ENCODE data around the gene PLCB1. TPM values are rescaled to one million over a fixed set of nuclear protein-coding genes. Genes with fewer than 3 reads are reported as not detected.
"Not testable (repeated sequence)": the region's sequence is repeated elsewhere in the genome, so short reads cannot be mapped to it uniquely, and the experiment has no call there.

PLCB1 gene
- total and polyA plus RNA-seq, 2 of the 4 experiments (the other 2 are of a cell fraction): 5.6 to 16.1 TPM

GRCh38 chr20:8600910-8601541 is 469.0 kb downstream of the PLCB1 start:
- BruUV-seq (replicated peaks); H2AFZ ChIP-seq (replicated peaks; ENCODE audit: low read length, poor library complexity); H3K4me3 ChIP-seq (ENCODE audit: insufficient read depth, low read depth, low read length); dilution Hi-C loops (cut with HindIII; ENCODE audit: low sequenced_read_pairs, unreplicated experiment); H4K91ac ChIP-seq (ENCODE audit: insufficient read depth, low read depth, low read length); H3K27me3 ChIP-seq (ENCODE audit: control insufficient read depth, insufficient read depth, low read length); ATAC-seq (ENCODE audit: low read depth); H3K9ac ChIP-seq (ENCODE audit: low read depth, low read length); H2BK120ac ChIP-seq (ENCODE audit: low read depth, low read length); H2AK5ac ChIP-seq (ENCODE audit: low read depth, low read length); H4K20me1 ChIP-seq (ENCODE audit: insufficient read depth, low read length); DNase-seq; H2BK20ac ChIP-seq (ENCODE audit: low read depth, low read length); POLR2A ChIA-PET (ENCODE audit: unreplicated experiment); H3K4me2 ChIP-seq (ENCODE audit: low read depth, low read length); H3K56ac ChIP-seq (ENCODE audit: extremely low read depth, insufficient read depth, low read length); H3K9me3 ChIP-seq (ENCODE audit: control insufficient read depth, insufficient read depth, low read length); H3K9me1 ChIP-seq (ENCODE audit: insufficient read depth, low read length); in situ Hi-C loops (cut with MboI; ENCODE audit: low sequenced_read_pairs); H3K18ac ChIP-seq (ENCODE audit: low read depth, low read length); H2AK9ac ChIP-seq (replicated peaks; ENCODE audit: low read depth, low read length, poor library complexity); CTCF ChIA-PET; H3K27ac ChIP-seq (ENCODE audit: insufficient read depth, low read length); H2BK15ac ChIP-seq (ENCODE audit: low read depth, low read length); H3K23ac ChIP-seq (ENCODE audit: low read depth, low read length); H3K36me3 ChIP-seq (ENCODE audit: control insufficient read depth, insufficient read depth, low read length); H3K79me1 ChIP-seq (ENCODE audit: low read depth in 1 of 2, low read length in 2 of 2); H3K4ac ChIP-seq (ENCODE audit: low read depth, low read length); H4K8ac ChIP-seq (ENCODE audit: low read depth in 2 of 2, low read length in 2 of 2); H4K5ac ChIP-seq (ENCODE audit: low read depth, low read length); H2BK5ac ChIP-seq (ENCODE audit: low read depth, low read length, poor library complexity, severe bottlenecking); H3K4me1 ChIP-seq (ENCODE audit: control insufficient read depth, insufficient read depth, low read length); intact Hi-C loops (cut with micrococcal nuclease); H3K14ac ChIP-seq (replicated peaks; ENCODE audit: low read depth, low read length): not testable (repeated sequence)
- no CpG with 5 or more reads among the region's 18 CpGs for WGBS, 2 experiments (ENCODE audit: extremely low coverage in 2 of 2, insufficient read length in 1 of 2)
